Chondrocyte (in vitro differentiated cells): ENCODE measurements around the gene CFAP74. TPM values are rescaled to one million over a fixed set of nuclear protein-coding genes. Genes with fewer than 3 reads are reported as not detected.

Experiments used
- DNase-seq: peaks from one replicate; pipeline ENCODE4 v3.0.0; 2021; ENCODE audit warnings: mixed read lengths, low spot score
- H3K27ac Mint-ChIP-seq: one replicate; pipeline ENCODE4 v1.8.0; 2021; ENCODE audit warnings: mild to moderate bottlenecking, moderate library complexity, mixed read lengths; ENCODE audit not compliant: unreplicated experiment
- H3K27me3 Mint-ChIP-seq: 2 replicates; pipeline ENCODE4 v1.8.0; 2021; ENCODE audit warnings: low read depth, mixed read lengths
- H3K36me3 Mint-ChIP-seq: 2 replicates; pipeline ENCODE4 v1.8.0; 2021; ENCODE audit warnings: low read depth, mixed read lengths
- H3K4me1 Mint-ChIP-seq: 2 replicates; pipeline ENCODE4 v1.8.0; 2021; ENCODE audit warnings: low read depth, mild to moderate bottlenecking, mixed read lengths
- H3K4me3 Mint-ChIP-seq: one replicate; pipeline ENCODE4 v1.8.0; 2021; ENCODE audit warnings: mild to moderate bottlenecking, moderate library complexity, mixed read lengths; ENCODE audit not compliant: unreplicated experiment
- H3K9me3 Mint-ChIP-seq: 2 replicates; pipeline ENCODE4 v1.8.0; 2021; ENCODE audit warnings: low read depth, mixed read lengths
- CTCF ChIP-seq: fragments of 200-600 bp; sonication (generic); IDR thresholded peaks from 2 replicates; pipeline ENCODE4 v1.5.0; 2021; ENCODE audit warnings: antibody characterized with exemption, mild to moderate bottlenecking, moderate library complexity
- total RNA-seq: library from RNA; stranded (reverse); gene quantifications from 3 replicates; pipeline ENCODE4 v1.2.1, GENCODE V29; 2021

CFAP74 gene
- total RNA-seq, 1 donor from 2014 or later, result not detected

GRCh38 chr1:1901641-1902294, 101.8 kb downstream of the CFAP74 start:
- Mint-ChIP-seq H3K4me3 (no peak overlapping the region), H3K27ac (no peak overlapping the region), H3K27me3 (no peaks in the 10 kb centered on the region), H3K36me3 (no peaks in the 10 kb centered on the region), H3K9me3 (no peaks in the 10 kb centered on the region), H3K4me1 (peaks cover 10% of the 10 kb centered on the region)
- DNase-seq, result no peak
- no peak for TF ChIP-seq CTCF

GRCh38 chr1:1900883-1901640, 102.5 kb downstream of the CFAP74 start:
- DNase-seq, result no peak
- Mint-ChIP-seq H3K27me3 (no peaks in the 10 kb centered on the region), H3K27ac (no peak overlapping the region), H3K4me1 (peaks cover 5% of the 10 kb centered on the region), H3K36me3 (no peaks in the 10 kb centered on the region), H3K9me3 (no peaks in the 10 kb centered on the region), H3K4me3 (no peak overlapping the region)
- TF ChIP-seq CTCF, result no peak

GRCh38 chr1:1899967-1900327, 103.6 kb downstream of the CFAP74 start:
- Mint-ChIP-seq H3K27ac (no peak overlapping the region), H3K4me3 (no peak overlapping the region), H3K4me1 (peaks cover 4% of the 10 kb centered on the region), H3K9me3 (no peaks in the 10 kb centered on the region), H3K27me3 (no peaks in the 10 kb centered on the region), H3K36me3 (no peaks in the 10 kb centered on the region)
- no peak for TF ChIP-seq CTCF
- no peak for DNase-seq

- H3K4me3 Mint-ChIP-seq, result no peak overlapping the region
- peaks cover 10% of the 10 kb centered on the region for H3K4me1 Mint-ChIP-seq
- H3K9me3 Mint-ChIP-seq, result no peaks in the 10 kb centered on the region
- TF ChIP-seq CTCF, result no peak
- no peak for DNase-seq
- no peaks in the 10 kb centered on the region for H3K27me3 Mint-ChIP-seq
- H3K27ac Mint-ChIP-seq, result no peak overlapping the region
- H3K36me3 Mint-ChIP-seq, result no peaks in the 10 kb centered on the region
Observed at GRCh38 chr1:1899266-1899966, 104.2 kb downstream of the CFAP74 start.

GRCh38 chr1:1898246-1898933, 105.2 kb downstream of the CFAP74 start:
- Mint-ChIP-seq H3K4me1 (peaks cover 10% of the 10 kb centered on the region), H3K4me3 (no peak overlapping the region), H3K27me3 (no peaks in the 10 kb centered on the region), H3K27ac (no peak overlapping the region), H3K36me3 (no peaks in the 10 kb centered on the region), H3K9me3 (no peaks in the 10 kb centered on the region)
- TF ChIP-seq CTCF, result no peak
- no peak for DNase-seq
